SU-DHL-6 (cell line): Measurements from ENCODE around the gene DNASE1L2.
"Not testable (repeated sequence)": the region's sequence is repeated elsewhere in the genome, so short reads cannot be mapped to it uniquely, and the experiment has no call there.

ENCODE experiments used
- CTCF ChIP-seq: fragments of 200-600 bp; sonication (generic); IDR thresholded peaks from one replicate; pipeline ENCODE4 v1.5.1; 2017; ENCODE audit warnings: antibody characterized with exemption, mild to moderate bottlenecking, low read length, moderate library complexity; ENCODE audit not compliant: insufficient read depth, poor library complexity, severe bottlenecking
- EZH2phosphoT487 ChIP-seq: fragments of 200-600 bp; sonication (generic), shearing (Covaris generic); conservative IDR thresholded peaks from 2 replicates; pipeline ENCODE4 v1.6.1; 2018; ENCODE audit warnings: mild to moderate bottlenecking, antibody characterized with exemption, low read length, moderate library complexity, mixed read lengths

DNA sequence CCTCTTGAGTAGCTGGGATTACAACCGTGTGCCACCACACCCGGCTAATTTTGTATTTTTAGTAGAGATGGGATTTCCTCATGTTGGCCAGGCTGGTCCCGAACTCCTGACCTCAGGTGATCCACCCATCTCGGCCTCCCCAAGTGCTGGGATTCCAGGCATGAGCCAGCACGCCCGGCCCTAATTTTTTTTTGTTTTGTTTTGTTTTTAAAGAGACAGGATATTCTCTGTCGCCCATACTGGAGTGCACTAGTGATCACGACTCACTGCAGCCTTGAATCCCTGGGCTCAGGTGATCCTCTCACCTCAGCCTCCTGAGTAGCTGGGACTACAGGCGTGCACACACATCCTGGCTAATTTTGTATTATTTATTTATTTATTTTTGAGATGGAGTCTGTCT, 4.1 kb downstream of the DNASE1L2 start:
- not testable (repeated sequence) for TF ChIP-seq CTCF, EZH2phosphoT487
